GM12878 (cell line): ENCODE results near the gene GRN. TPM values are rescaled to one million over a fixed set of nuclear protein-coding genes. Genes with fewer than 3 reads are reported as not detected.

Source experiments
- ATAC-seq: fragments of 200-7000 bp; cut with Tn5 transposase; 3 replicates; pipeline ENCODE4 v1.9.1; 2020; ENCODE audit warnings: mild to moderate bottlenecking, moderate library complexity
- BruUV-seq: library from RNA; stranded (reverse); fragments of 400-500 nt; replicated peaks from 2 replicates; lab custom pipeline; 2021; lab: Mats Ljungman, UMichigan
- CTCF ChIA-PET: fragments of 300-600 bp; sonication (Branson Sonifier 250); formaldehyde crosslinking; extraction: SDS; loops from one replicate; lab custom pipeline; 2021; ENCODE audit warnings: inconsistent platforms; lab: Yijun Ruan, JAX
- POLR2A ChIA-PET: fragments of 350-600 bp; formaldehyde crosslinking; extraction: SDS; loops from one replicate; lab custom pipeline; 2021; ENCODE audit warnings: inconsistent platforms; lab: Charles Lee
- RAD21 ChIA-PET: fragments of 300-600 bp; sonication (Branson Sonifier 250); formaldehyde crosslinking; loops from one replicate; lab custom pipeline; 2023; ENCODE audit warnings: antibody characterized with exemption; ENCODE audit not compliant: unreplicated experiment; lab: Charles Lee
- SMC1A ChIA-PET: fragments of 300-600 bp; sonication (Branson Sonifier 250); formaldehyde crosslinking; loops from one replicate; lab custom pipeline; 2023; ENCODE audit not compliant: unreplicated experiment, uncharacterized antibody; lab: Charles Lee
- DNase-seq: peaks from one replicate; pipeline ENCODE4 v3.0.0-alpha.2; 2011; ENCODE audit warnings: low read depth, low spot score
- FAIRE-seq: peaks from 3 replicates; lab custom pipeline; 2011; peaks lifted over from hg19 to GRCh38; lab: Jason Lieb, UNC
- H2AFZ ChIP-seq: 2 replicates; pipeline ENCODE4 v1.6.0; 2011; ENCODE audit warnings: low read depth, low read length, control low read depth; ENCODE audit not compliant: control insufficient read depth
- H3K27ac ChIP-seq: 2 replicates; pipeline ENCODE4 v1.5.1; 2011; ENCODE audit warnings: control low read depth; ENCODE audit not compliant: control insufficient read depth, insufficient read depth
- H3K27me3 ChIP-seq, 2 experiments: replicated peaks in 1 of 2; 2 replicates each; pipeline versions ENCODE4 v1.6.0 to v1.6.1; 2011; ENCODE audit warnings: low read length in 1 of 2; ENCODE audit not compliant: control insufficient read depth in 2 of 2, insufficient read depth in 2 of 2
- H3K36me3 ChIP-seq, 2 experiments: 2 replicates each; pipeline ENCODE4 v1.5.1; 2011; ENCODE audit warnings: low read length in 1 of 2; ENCODE audit not compliant: control insufficient read depth in 2 of 2, insufficient read depth in 2 of 2
- H3K4me1 ChIP-seq: 2 replicates; pipeline ENCODE4 v1.6.1; 2011; ENCODE audit warnings: mild to moderate bottlenecking, low read length, moderate library complexity, mixed read lengths; ENCODE audit not compliant: control insufficient read depth, insufficient read depth
- H3K4me2 ChIP-seq: 2 replicates; pipeline ENCODE4 v1.6.0; 2011; ENCODE audit warnings: control low read depth; ENCODE audit not compliant: control insufficient read depth, insufficient read depth
- H3K4me3 ChIP-seq: fragments of 200-600 bp; sonication (generic); 2 replicates; pipeline ENCODE4 v1.5.1; 2016
- H3K79me2 ChIP-seq: 2 replicates; pipeline ENCODE4 v1.6.0; 2011; ENCODE audit warnings: low read length; ENCODE audit not compliant: control insufficient read depth, insufficient read depth
- H3K9ac ChIP-seq: 2 replicates; pipeline ENCODE4 v1.8.0; 2011; ENCODE audit warnings: low read length, control low read depth, mixed read lengths; ENCODE audit not compliant: control insufficient read depth, insufficient read depth
- H3K9me3 ChIP-seq: replicated peaks from 3 replicates; pipeline ENCODE4 v1.5.1; 2011; ENCODE audit warnings: mild to moderate bottlenecking, low read length; ENCODE audit not compliant: control insufficient read depth, insufficient read depth
- H4K20me1 ChIP-seq: 2 replicates; pipeline ENCODE4 v1.6.0; 2011; ENCODE audit not compliant: control insufficient read depth, insufficient read depth
- CBX5 ChIP-seq: sonication (generic); IDR thresholded peaks from 2 replicates; pipeline ENCODE4 v1.6.1; 2016; ENCODE audit warnings: low read depth, moderate library complexity, mild to moderate bottlenecking, inconsistent platforms
- EED ChIP-seq: sonication (generic); IDR thresholded peaks from 2 replicates; pipeline ENCODE4 v1.6.1; 2016; ENCODE audit warnings: antibody characterized with exemption, low read depth
- ETV6 ChIP-seq, 2 experiments: fragments of 450-650 bp in 1 of 2; IDR thresholded peaks in 1 of 2; conservative IDR thresholded peaks in 1 of 2; 2 replicates each; pipeline ENCODE4 v1.6.1; 2014; ENCODE audit warnings: antibody characterized with exemption in 1 of 2, borderline replicate concordance in 1 of 2, low read depth in 1 of 2, mild to moderate bottlenecking in 1 of 2, moderate library complexity in 1 of 2
- HDAC6 ChIP-seq: fragments of 200-600 bp; sonication (generic); IDR thresholded peaks from one replicate; pipeline ENCODE4 v1.8.0; 2017; ENCODE audit warnings: antibody characterized with exemption; ENCODE audit not compliant: unreplicated experiment
- POLR2AphosphoS2 ChIP-seq: IDR thresholded peaks from 2 replicates; pipeline ENCODE4 v1.6.1; 2011; ENCODE audit warnings: low read depth, mild to moderate bottlenecking, low read length, improper control_type of control experiment, moderate library complexity
- RELA ChIP-seq: fragments of 450-650 bp; IDR thresholded peaks from 2 replicates; pipeline ENCODE4 v1.8.0; 2014; ENCODE audit warnings: borderline replicate concordance; ENCODE audit not compliant: partially characterized antibody
- RUNX3 ChIP-seq: IDR thresholded peaks from 2 replicates; pipeline ENCODE4 v1.6.1; 2012; ENCODE audit warnings: low read length, inconsistent platforms
- YY1 ChIP-seq: IDR thresholded peaks from 2 replicates; pipeline ENCODE4 v1.6.1; 2011; ENCODE audit warnings: low read depth, mild to moderate bottlenecking, low read length
- ZNF24 ChIP-seq: fragments of 450-650 bp; IDR thresholded peaks from 2 replicates; pipeline ENCODE4 v1.6.1; 2017; ENCODE audit warnings: antibody characterized with exemption, mild to moderate bottlenecking
- WGBS: methylation state at CpG from one replicate; pipeline ENCODE4 v1.1.6; 2016; ENCODE audit warnings: low lambda C conversion rate; ENCODE audit not compliant: insufficient replicate concordance, insufficient coverage; ENCODE audit errors: missing lambda C conversion rate; 5-methylcytosine and 5-hydroxymethylcytosine counted together
- in situ Hi-C: fragments of 300-500 bp; cut with MboI; formaldehyde crosslinking; loops from 9 replicates; pipeline ENCODE4 v1.14.3; 2018; ENCODE audit warnings: mixed read lengths
- intact Hi-C: fragments of 100-400 bp; cut with micrococcal nuclease; formaldehyde crosslinking; loops from one replicate; pipeline ENCODE4 v1.14.2; 2022; ENCODE audit not compliant: unreplicated experiment
- polyA plus RNA-seq, 11 experiments: library from polyadenylated mRNA; depleted of rRNA in 4 of 11; unstranded in 6 of 11; stranded (reverse) in 5 of 11; fragments of >200 nt; fragmentation: Nextera tagmentation in 4 of 11; fragmentation: Illumina TruSeq in 1 of 11; extraction: Ambion mirVana in 4 of 11; extraction: Trizol in 1 of 11; gene quantifications; 1 replicate in 1 of 11; 2 replicates in 10 of 11; pipeline versions ENCODE4 v1.2.1 to v1.2.3, GENCODE V29; 2011 to 2016; ENCODE audit warnings: inconsistent platforms in 2 of 11, missing spikeins in 2 of 11, low read depth in 1 of 11
- total RNA-seq, 4 experiments: library from RNA; depleted of rRNA in 3 of 4; stranded (reverse); fragments of >200 nt in 3 of 4; fragmentation: Illumina TruSeq in 1 of 4; extraction: Trizol in 1 of 4; gene quantifications; 2 replicates each; pipeline versions ENCODE4 v1.2.1 to v1.2.3, GENCODE V29; 2013 to 2021
- TF ChIP-seq, protein P1 (sequence below): fragments of 450-650 bp; IDR thresholded peaks from 2 replicates; pipeline ENCODE4 v1.6.1; 2016; ENCODE audit warnings: mild to moderate bottlenecking

GRN gene
- total and polyA plus RNA-seq, 10 of the 15 experiments (the other 5 are each of a cell fraction or from before 2014, with no cell fraction given), result 22.3 to 389 (median 139) TPM

GRCh38 chr17:44396946-44397345 lies 51.8 kb downstream of the GRN start:
- Histone ChIP-seq H3K4me3 (no peak overlapping the region), H3K27ac (no peak overlapping the region), H3K79me2 (no peaks in the 10 kb centered on the region), H3K9ac (no peak overlapping the region), H3K27me3 (no peaks in the 10 kb centered on the region), H2AFZ (no peak overlapping the region), H3K4me2 (no peak overlapping the region), H3K9me3 (no peaks in the 10 kb centered on the region), H4K20me1 (no peaks in the 10 kb centered on the region), H3K36me3 (peaks cover 19 to 33% of the 10 kb centered on the region in 2 experiments), H3K4me1 (no peaks in the 10 kb centered on the region)
- in situ Hi-C loops, result no loop called here
- no peak for ATAC-seq
- no peak for DNase-seq
- 100% methylated on average over 5 of the region's 5 CpGs for WGBS
- POLR2A ChIA-PET, result no interaction called here
- RAD21 ChIA-PET, result interaction anchor here (1.2 kb wide), 1 partner anchor 126 kb away, joined by 6 read pairs; no protein-coding TSS in a partner anchor
- TF ChIP-seq CBX5 (no peak), RUNX3 (no peak), HDAC6 (no peak), POLR2AphosphoS2 (no peak), ETV6 (conservative IDR thresholded peaks at IDR 0.05 in 1 of 2, IDR thresholded peaks at IDR 0.05 in 1 of 2; ENCODE audit: borderline replicate concordance in 1 of 2, low read depth in 1 of 2) (no peak), YY1 (no peak), EED (no peak), ZNF24 (no peak), RELA (no peak)
- TF ChIP-seq, protein P1, sequence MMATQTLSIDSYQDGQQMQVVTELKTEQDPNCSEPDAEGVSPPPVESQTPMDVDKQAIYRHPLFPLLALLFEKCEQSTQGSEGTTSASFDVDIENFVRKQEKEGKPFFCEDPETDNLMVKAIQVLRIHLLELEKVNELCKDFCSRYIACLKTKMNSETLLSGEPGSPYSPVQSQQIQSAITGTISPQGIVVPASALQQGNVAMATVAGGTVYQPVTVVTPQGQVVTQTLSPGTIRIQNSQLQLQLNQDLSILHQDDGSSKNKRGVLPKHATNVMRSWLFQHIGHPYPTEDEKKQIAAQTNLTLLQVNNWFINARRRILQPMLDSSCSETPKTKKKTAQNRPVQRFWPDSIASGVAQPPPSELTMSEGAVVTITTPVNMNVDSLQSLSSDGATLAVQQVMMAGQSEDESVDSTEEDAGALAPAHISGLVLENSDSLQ, result no peak
- no TSS peak for BruUV-seq
- CTCF ChIA-PET, result interaction anchor here (0.9 to 8.1 kb wide), 4 partner anchors 31 to 126 kb away, joined by 3 to 97 read pairs (median 3); no protein-coding TSS in a partner anchor
- no peak for FAIRE-seq
- intact Hi-C loops, result no loop called here
- SMC1A ChIA-PET, result interaction anchor here (1.2 to 3.0 kb wide), 2 partner anchors 126 to 127 kb away, joined by 3 to 13 read pairs; no protein-coding TSS in a partner anchor
